Measurements from ENCODE around the gene GTF2F1. TPM values are rescaled to one million over a fixed set of nuclear protein-coding genes. Genes with fewer than 3 reads are reported as not detected.
"Not testable (repeated sequence)": the region's sequence is repeated elsewhere in the genome, so short reads cannot be mapped to it uniquely, and the experiment has no call there.

GTF2F1 gene
- total RNA-seq, 1 experiment from 2014 or later, result 75.8 TPM

DNA sequence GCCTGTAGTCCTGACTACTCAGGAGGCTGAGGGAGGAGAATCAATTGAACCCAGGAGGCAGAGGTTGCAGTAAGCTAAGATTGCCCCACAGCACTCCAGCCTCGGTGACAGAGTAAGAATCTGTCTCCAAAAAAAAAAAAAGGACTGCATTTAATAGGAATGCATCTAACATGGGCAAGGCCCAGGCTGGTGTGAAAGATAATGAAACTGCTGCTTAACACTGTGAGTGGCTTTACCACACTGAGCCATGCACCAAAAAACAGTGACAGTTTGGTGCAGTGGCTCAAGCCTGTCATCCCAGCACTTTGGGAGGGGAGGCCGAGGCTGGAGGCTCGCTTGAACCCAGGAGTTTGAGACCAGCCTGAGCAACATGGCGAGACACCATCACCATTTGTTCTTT, 8.6 kb downstream of the GTF2F1 start:
- no peak for DNase-seq (ENCODE audit: low read depth)

DNA sequence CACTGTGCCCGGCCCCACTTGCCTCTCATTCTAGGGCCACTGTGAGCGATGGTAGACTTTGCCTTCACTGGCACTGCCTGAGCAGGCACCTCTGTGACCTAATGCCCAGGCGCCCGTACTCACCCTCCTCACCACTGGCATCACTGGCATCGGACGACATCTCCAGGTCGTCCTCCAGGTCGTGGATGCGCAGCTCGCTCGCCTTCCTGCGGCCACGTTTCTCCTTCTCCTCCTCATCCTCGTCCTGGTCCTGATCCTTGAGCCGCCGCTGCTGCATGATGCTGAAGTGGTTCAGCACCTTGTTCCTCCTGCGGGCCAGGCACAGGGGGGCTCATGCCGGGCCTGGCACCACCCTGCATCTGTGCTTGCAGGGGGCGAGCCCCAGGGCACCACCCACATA, 9.8 kb downstream of the GTF2F1 start:
- no peak for DNase-seq (ENCODE audit: low read depth)

DNA sequence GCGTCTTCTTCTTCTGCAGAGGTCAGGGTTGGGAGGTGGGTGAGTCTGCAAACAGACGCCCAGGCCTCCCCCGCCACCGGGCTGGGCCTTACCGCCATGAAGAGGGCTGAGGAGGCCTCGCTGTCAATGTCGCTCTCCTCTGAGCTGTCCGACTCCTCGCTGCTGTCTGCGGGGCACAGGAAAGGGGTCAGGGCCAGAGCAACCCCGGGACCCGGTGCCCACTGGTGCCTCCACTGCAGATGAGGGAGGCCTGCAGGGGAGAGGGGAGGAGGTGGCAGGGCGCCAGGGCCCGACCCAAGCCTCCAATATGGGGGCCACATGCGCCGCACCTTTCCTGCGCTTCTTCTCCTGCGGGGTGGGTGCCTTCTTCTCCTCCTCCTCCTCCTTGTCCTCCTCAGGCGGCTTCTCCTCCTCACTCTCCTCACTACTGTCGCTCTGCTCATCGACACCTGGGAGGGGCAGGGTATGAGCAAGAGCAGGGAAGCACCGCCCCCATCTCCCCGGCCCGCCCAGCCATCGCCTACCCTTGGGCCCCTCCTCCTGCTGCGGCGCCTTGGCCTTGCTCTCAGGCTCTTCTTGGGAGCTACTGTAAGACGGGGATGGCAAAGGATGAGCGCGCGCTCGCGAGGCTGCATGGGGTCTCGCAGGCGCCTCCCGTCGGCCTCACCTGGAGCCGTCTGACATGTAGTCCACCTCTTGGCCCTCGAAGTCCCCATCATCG, 11.8 kb downstream of the GTF2F1 start:
- DNase-seq (ENCODE audit: low read depth), result no peak

DNA sequence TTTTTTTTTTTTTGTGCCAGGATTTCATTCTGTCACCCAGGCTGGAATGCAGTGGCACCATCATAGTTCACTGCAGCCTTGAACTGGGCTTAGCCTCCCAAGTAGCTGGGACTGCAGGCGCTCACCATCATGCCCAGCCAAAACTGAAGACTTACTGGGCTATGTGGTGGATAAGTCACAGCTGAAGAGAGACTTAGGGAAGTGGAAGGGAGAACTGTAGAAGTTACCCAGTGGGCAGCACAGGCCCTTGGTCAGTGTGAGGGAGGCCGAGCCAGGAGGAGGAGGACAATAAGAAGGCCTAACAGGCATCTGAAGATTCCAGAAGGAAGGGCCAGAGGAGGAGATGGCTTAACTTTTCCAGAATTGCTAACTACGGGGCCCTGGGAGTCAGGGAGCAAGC, 13.2 kb downstream of the GTF2F1 start:
- DNase-seq (ENCODE audit: low read depth), result no peak

DNA sequence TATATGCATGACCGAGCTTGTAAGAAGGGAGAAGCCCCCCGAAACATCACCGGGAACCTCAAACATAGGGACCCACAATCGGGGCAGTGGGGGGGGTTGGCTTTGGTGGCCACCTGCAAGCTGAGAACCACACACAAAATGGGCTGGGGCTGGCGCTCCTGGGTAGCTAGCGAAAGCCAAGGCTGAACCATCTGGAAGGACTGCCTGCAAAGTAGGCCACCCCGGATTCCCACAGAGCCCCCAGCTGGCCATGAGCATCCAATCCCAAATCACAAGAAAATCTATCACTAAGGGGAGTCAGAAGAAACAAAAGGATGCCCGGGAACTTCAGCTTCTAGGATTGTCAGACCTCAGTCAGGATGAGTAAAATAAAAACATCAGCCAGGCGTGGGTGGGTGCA, 14.5 kb downstream of the GTF2F1 start:
- no peak for DNase-seq (ENCODE audit: low read depth)

DNA sequence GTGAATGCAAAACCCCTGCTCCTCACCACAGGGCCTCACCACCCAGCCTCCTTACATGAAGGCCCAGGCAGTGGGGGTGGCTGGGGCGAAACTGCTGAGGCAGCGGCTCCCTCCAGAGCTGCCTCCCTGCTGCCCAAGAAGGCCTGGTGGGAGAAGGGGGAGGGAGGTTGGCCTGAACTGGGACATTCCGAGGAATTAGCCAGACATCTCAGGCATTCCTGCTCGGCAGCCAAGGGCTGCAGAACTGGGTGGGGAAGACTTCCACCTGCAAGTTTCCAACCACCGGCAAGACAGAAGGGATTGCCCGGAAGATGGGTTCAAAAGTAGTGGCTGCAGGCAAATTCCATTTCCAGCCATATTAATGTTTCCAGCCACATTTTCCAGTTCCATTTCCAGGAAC, 14.9 kb downstream of the GTF2F1 start:
- no peak for DNase-seq (ENCODE audit: low read depth)

DNA sequence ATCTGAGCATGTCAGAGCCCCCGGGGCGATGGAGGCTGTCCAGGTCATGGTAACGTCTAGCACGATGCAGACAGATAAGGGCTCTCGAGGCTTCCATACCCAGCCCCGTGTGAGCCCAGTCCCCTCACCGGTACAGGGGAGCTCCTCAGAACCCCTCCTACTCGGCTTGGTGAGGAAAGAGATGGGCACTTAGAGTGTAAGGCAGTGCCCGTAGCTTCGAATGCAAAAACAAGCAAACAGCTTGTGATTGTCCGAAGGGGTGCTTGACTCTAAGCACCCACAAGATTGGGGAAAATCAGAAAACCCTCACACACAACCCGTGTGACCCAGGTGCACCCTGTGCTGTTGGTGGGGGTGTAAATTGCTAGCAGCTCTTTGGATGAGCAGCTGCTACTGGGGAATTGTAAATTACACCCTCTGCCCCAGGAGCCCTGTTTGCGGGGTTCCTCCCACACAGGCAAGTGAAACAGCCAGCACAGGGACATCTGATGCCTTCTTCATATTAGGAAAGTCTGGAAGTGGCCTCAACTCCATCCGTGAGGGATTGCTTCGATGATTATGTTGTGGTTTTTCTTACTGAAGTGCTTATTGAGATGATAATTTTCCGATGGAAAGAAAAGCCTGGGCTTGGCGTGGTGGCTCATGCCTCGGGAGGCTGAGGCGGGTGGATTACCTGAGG, 16.3 kb downstream of the GTF2F1 start:
- no peak for DNase-seq (ENCODE audit: low read depth)

DNA sequence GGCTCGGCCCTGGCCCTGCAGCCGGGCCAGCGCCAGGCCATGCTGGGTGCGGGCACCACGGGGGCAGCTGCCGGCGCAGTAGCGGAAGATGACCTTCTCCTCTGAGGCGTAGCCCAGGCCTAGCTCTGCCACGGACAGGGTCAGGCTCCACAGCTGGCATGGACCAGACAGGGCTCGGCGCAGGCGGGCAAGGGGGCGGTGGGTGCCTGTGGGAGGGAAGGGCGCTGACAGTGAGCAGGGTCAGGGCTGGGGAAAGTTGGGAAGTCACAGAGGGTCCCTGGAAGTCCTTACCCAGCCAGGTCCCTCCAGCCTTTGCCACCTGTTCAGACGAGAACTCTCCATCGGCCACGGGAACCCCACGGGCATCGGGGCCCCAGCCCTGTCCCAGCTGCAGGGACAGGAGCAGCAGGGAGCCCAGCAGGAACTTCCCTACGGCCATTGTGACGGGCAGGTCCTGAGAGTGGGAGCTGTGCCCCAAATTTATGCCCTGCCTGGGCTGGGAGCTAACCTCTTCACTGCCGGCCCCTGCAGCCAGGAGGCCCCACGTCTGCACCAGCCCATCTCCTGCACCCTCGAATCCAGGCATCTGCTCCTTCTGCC, 17.5 kb downstream of the GTF2F1 start, which contains the start of gene PSPN:
TSS of gene PSPN (minus strand) at position 523 of the 600 bp plus-strand sequence. CDS start at position 439, 84 bp downstream.
- no peak for DNase-seq (ENCODE audit: low read depth)

DNA sequence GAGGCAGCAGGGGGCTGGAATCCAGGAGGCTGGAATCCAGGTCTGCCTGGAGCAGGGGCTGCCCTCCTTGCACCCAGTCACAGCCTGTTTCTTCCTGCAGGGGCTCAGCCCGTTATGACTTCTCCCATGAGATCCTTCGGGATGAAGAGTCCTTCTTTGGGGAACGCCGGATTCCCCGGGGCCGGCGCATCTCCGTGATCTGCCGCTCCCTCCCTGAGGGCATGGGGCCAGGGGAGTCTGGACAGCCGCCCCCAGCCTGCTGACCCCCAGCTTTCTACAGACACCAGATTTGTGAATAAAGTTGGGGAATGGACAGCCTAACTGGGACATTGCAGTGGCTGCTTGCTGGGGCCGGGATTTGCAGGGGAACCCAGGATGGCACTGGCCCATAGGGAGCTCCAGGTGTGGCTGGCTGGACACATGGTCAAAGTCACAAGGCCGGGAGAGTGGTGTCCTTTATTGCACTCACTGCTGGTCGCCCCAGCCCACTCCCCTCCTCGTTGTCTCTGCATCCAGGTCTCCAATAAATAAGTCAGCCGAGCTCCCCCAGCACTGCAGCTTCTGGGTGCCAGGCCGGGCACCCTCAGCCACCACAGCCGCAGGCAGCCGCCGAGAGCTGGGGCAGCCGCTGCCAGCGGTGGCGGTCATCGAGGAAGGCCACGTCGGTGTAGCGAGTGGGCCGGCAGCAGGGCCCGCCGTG, 18.1 kb downstream of the GTF2F1 start:
- no peak for DNase-seq (ENCODE audit: low read depth)

DNA sequence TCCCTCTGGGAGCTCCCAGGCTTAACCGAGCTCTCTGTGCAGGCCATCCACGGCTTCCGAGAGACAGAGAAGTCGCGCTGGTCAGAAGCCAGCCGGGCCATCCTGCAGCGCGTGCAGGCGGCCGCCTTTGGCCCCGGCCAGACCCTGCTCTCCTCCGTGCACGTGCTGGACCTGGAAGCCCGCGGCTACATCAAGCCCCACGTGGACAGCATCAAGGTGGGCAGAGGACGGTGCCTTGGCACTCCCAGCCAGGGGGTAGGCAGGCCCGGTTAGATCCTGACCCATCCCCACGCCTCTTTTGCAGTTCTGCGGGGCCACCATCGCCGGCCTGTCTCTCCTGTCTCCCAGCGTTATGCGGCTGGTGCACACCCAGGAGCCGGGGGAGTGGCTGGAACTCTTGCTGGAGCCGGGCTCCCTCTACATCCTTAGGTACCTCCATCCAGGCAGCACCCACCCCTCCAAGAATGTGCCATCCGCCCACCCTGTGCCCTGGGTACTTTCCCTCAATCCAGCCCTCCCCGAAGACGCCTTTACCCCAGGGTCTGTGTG, 18.7 kb downstream of the GTF2F1 start:
- DNase-seq (ENCODE audit: low read depth), result no peak

DNA sequence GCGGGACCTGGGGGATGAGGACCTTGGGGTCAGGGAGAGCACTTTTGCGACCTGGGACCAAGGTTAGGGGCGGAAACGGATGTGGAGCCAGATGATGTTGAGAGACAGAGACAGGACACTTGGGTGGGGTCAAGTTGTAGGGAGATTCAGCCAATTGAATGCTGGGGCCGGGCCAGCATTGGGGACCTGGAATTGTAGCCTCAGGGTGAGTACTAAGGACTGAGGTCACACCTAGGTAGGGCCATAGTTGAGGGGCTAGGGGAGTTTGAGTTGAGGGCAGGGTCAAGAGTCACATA, 19.2 kb downstream of the GTF2F1 start:
- no peak for DNase-seq (ENCODE audit: low read depth)

DNA sequence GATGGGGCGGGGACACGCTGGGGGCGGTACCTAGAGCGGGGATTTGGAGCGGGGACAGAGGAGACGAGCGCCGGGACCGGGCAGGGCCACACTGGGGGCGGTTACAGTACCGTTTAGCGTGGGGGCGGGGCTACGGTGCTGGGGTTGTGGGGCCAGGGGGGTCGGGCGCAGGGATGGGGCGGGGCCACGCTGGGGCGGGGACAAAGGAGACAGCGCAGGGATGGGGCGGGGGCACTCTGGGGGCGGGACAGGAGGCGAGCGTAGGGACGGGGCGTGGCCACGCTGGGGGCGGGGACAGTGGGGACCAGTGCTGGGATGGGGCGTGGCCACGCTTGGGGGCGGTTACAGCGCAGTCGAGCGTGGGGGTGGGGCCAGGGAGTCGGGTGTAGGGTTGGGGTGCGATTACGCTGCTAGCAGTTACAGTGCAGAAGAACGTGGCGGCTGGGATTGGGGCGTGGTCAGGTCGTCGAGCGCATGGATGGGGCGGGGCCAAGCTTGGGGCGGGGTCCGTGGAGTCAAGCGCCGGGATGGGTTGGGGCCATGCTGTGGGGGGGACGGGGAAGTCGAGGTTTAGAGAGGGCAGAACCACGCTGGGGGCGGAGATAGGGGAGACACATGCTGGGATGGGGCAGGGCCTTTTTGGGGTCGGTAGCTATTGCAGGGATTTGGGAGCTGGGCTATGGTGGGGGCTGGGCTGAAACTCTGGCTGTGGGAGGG, 19.7 kb downstream of the GTF2F1 start:
- DNase-seq (ENCODE audit: low read depth), result peak; percentile 94

DNA sequence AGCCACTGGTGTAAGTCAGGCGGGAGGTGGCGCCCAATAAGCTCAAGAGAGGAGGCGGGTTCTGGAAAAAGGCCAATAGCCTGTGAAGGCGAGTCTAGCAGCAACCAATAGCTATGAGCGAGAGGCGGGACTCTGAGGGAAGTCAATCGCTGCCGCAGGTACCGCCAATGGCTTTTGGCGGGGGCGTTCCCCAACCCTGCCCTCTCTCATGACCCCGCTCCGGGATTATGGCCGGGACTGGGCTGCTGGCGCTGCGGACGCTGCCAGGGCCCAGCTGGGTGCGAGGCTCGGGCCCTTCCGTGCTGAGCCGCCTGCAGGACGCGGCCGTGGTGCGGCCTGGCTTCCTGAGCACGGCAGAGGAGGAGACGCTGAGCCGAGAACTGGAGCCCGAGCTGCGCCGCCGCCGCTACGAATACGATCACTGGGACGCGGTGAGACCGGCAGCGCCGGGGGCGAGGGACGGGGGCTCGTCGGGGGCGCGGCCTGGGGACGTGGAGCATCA, 20.3 kb downstream of the GTF2F1 start, which contains the start of gene ALKBH7:
TSS of gene ALKBH7 (plus strand) at position 201 of the 502 bp plus-strand sequence. CDS start at position 228, 27 bp downstream.
- DNase-seq (ENCODE audit: low read depth), result peak; percentile 100

DNA sequence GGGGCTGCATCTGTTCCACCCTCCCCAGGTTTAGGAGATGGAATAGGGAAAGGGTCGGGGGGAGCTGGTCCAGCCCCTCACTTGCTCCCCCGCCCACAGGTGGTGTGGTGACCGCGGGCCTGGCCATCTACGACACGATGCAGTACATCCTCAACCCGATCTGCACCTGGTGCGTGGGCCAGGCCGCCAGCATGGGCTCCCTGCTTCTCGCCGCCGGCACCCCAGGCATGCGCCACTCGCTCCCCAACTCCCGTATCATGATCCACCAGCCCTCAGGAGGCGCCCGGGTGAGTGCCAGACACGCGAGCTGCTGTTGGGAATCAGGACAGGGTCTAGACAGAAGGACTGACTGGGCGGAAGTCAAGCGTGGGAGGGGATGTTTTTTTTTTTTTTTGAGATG, 28.6 kb downstream of the GTF2F1 start:
- no peak for DNase-seq (ENCODE audit: low read depth)

DNA sequence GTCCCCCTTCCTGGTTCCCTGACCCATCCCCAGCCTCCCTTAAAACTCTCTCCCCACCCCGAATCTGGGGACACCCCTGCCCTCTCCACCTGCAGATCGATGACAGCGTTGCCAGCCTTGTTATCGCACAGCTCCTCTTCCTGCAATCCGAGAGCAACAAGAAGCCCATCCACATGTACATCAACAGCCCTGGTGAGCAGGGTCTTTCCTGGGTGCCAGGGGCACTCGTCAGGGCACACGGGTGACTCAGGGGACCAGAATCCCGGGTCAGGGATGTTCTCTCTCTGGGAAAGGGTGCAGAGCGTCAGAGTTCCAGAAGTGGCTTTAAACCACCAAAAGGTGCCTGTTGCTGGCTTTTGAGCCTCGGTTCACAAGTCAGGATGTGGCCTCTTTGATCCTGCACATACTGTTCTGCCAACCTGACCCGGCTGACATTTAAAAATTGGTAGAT, 30.6 kb downstream of the GTF2F1 start:
- no peak for DNase-seq (ENCODE audit: low read depth)

DNA sequence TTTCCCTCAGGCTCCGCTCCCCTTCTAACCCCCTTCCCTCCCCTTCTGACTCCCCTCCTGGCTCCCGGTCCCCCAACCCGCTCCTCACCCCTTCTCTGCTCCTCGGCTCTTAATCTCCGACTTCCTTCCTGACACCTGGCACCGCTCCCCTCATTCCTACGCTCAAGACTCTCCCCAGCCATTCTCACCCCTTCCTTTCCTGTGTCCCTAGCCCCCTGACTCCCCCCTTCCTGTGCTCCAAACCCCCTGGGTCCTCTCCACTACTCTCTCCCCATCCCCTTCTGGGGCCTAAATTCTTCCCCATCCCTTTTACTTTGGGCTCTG, 31.0 kb downstream of the GTF2F1 start:
- DNase-seq (ENCODE audit: low read depth), result peak; percentile 21

DNA sequence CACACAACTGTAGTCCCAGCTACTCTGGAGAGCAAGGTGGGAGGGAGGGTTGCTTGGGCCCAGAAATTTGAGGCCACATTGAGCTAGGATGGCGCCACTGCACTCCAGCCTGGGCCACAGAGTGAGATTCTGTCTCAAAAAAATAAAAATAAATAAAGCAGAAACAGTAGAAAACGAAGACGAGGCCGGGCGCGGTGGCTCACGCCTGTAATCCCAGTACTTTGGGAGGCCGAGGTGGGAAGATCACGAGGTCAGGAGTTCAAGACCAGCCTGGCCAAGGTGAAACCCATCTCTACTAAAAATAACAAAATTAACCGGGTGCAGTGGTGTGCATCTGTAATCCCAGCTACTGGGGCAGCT, 32.1 kb downstream of the GTF2F1 start:
- DNase-seq (ENCODE audit: low read depth), result not testable (repeated sequence)

DNA sequence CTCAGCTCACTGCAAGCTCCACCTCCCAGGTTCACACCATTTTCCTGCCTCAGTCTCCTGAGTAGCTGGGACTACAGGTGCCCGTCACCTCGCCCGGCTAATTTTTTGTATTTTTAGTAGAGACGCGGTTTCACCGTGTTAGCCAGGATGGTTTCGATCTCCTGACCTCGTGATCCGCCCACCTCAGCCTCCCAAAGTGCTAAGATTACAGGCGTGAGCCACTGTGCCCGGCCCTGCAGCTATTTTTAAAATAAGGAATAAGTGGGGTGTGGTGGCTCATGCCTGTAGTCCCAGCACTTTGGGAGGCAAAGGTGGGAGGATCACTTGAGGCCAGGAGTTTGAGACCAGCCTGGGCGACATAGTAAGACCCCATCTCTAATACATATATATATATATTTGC, 32.5 kb downstream of the GTF2F1 start:
- not testable (repeated sequence) for DNase-seq (ENCODE audit: low read depth)

DNA sequence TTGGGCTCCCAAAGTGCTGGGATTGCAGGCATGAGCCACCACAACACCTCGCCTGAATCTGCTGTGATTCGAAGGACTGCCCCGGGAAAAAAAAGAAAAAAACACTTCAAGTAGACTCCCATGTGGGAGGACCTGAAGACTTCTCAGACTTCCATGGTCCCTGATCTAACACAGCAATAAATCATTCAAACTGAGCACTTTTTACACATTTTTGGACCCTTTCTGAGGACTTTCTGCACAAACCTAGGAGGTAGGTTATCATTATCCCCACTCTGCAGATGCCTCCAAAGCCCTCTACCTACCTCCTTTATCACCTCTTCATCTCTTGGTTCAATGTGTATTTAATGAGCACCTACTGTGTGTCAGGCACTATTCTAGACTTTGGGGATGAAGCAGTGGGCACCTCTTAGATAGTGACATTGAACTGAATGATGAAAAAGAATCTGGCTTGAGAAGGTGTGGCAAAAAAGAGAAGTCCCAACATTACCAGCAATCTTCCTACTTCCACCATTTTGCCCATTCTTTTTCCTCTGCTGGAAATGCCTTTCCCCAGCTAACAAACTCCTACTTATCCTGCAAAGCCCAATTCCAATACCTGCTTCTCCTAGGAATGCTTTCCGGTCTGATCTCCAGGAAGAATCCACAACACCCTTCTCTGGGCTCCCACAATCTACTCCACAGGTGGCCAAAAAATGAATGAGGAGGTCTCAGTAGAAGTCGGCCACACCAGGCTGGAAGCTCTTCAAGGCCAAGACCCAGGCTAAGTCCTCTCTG, 33.2 kb downstream of the GTF2F1 start:
- no peak for DNase-seq (ENCODE audit: low read depth)

DNA sequence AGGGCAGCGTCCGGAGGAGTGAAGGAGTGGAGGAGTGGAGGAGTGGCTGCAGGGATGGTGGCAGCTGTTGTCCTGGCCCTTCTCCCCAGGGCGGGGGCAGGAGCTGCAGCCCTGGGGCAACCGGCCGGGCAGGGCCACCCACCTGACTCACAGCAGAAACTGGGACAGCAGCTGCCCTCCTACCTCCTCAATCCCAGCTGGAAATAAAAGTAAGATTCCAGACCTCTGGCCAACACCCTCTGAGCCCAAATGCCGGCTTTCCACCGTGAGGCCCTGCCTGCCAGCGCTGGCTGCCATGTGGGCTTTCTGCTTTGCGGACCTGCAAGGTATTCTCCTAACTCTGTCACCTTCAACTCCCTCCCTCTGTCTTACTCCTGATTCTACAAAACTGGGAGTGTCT, 35.0 kb downstream of the GTF2F1 start:
- DNase-seq (ENCODE audit: low read depth), result peak; percentile 24

DNA sequence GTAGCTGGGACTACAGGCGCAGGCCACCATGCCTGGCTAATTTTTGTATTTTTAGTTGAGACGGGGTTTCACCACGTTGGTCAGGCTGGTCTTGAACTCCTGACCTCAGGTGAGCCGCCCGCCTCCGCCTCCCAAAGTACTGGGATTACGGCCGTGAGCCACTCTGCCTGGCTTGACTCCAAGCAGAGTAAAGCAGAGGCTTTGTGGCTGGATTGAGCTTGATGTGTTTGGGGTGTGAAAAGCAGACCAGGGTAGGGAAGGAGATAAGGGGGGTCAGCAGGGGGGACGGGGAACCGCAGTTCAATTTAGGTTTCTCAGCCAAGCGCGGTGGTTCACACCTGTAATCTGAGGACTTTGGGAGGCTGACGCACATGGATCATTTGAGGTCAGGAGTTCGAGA, 35.8 kb downstream of the GTF2F1 start:
- DNase-seq (ENCODE audit: low read depth), result no peak
